Body of pancreas (tissue), 4 donors: ENCODE data around the gene EDDM13.

Source experiments
- CTCF ChIP-seq, 7 experiments: fragments of 450-650 bp in 4 of 7; fragments of 200-600 bp in 3 of 7; sonication (generic) in 3 of 7; IDR thresholded peaks; one replicate each; pipeline ENCODE4 v1.5.1; 2016 to 2019; ENCODE audit warnings: antibody characterized with exemption in 7 of 7
- POLR2A ChIP-seq, 3 donors: fragments of 450-650 bp; IDR thresholded peaks; one replicate each; pipeline ENCODE4 v1.6.1; 2016; ENCODE audit warnings: antibody characterized with exemption in 3 of 3, mild to moderate bottlenecking in 2 of 3

- TF ChIP-seq POLR2A (IDR thresholded peaks at IDR 0.05) (no peak), CTCF (IDR thresholded peaks at IDR 0.05) (no peak)
Measured at GRCh38 chr19:56321989-56322440, 49.5 kb downstream of the EDDM13 start.
